Natural killer cell (primary cell): ENCODE measurements around the gene KDM4B. TPM values are rescaled to one million over a fixed set of nuclear protein-coding genes. Genes with fewer than 3 reads are reported as not detected.

Experiments used
- ATAC-seq, 3 donors: fragments of 150-1000 bp in 2 of 3; fragments of 200-7000 bp in 1 of 3; cut with Tn5 transposase; 1 replicate in 1 of 3; 2 replicates in 2 of 3; pipeline ENCODE4 v1.10.0; 2021; ENCODE audit warnings: mild to moderate bottlenecking in 2 of 3, moderate library complexity in 2 of 3
- DNase-seq, 2 donors: peaks; one replicate each; pipeline versions ENCODE4 v3.0.0 to v3.0.0-alpha.2; 2013 to 2021; ENCODE audit warnings: mixed read lengths in 1 of 2
- H3K27ac ChIP-seq: one replicate; pipeline ENCODE4 v1.5.1; 2013; ENCODE audit warnings: mild to moderate bottlenecking, low read length
- H3K27me3 ChIP-seq: one replicate; pipeline ENCODE4 v1.6.1; 2013; ENCODE audit warnings: low read length; ENCODE audit not compliant: control insufficient read depth, insufficient read depth
- H3K36me3 ChIP-seq: one replicate; pipeline ENCODE4 v1.6.1; 2013; ENCODE audit warnings: low read length; ENCODE audit not compliant: control insufficient read depth, insufficient read depth
- H3K4me1 ChIP-seq: one replicate; pipeline ENCODE4 v1.6.1; 2013; ENCODE audit warnings: low read length; ENCODE audit not compliant: control insufficient read depth, insufficient read depth
- H3K4me3 ChIP-seq: one replicate; pipeline ENCODE4 v1.5.1; 2013; ENCODE audit warnings: low read length
- H3K9me3 ChIP-seq: one replicate; pipeline ENCODE4 v1.6.1; 2013; ENCODE audit warnings: low read length; ENCODE audit not compliant: control insufficient read depth, insufficient read depth
- H3K27ac Mint-ChIP-seq, 2 donors: one replicate each; pipeline ENCODE4 v1.8.0; 2022; ENCODE audit warnings: mild to moderate bottlenecking in 2 of 2, mixed read lengths in 2 of 2, moderate library complexity in 1 of 2
- H3K27me3 Mint-ChIP-seq, 2 donors: one replicate each; pipeline ENCODE4 v1.8.0; 2022; ENCODE audit warnings: low read depth in 2 of 2, mixed read lengths in 2 of 2
- H3K36me3 Mint-ChIP-seq: one replicate; pipeline ENCODE4 v1.8.0; 2022; ENCODE audit warnings: mixed read lengths
- H3K4me1 Mint-ChIP-seq, 2 donors: one replicate each; pipeline ENCODE4 v1.8.0; 2022; ENCODE audit warnings: mixed read lengths in 2 of 2
- H3K4me3 Mint-ChIP-seq: one replicate; pipeline ENCODE4 v1.8.0; 2022; ENCODE audit warnings: mild to moderate bottlenecking, moderate library complexity, mixed read lengths
- H3K9me3 Mint-ChIP-seq, 2 donors: one replicate each; pipeline ENCODE4 v1.8.0; 2022; ENCODE audit warnings: mixed read lengths in 2 of 2
- WGBS: methylation state at CpG from one replicate; pipeline ENCODE4 v1.1.7; 2013; ENCODE audit warnings: missing lambda C conversion rate; ENCODE audit not compliant: insufficient coverage; 5-methylcytosine and 5-hydroxymethylcytosine counted together
- intact Hi-C: fragments of 100-400 bp; cut with micrococcal nuclease; formaldehyde crosslinking; loops from one replicate; pipeline ENCODE4 v1.14.2; 2022
- total RNA-seq, 4 donors: library from RNA; stranded (reverse); fragments of 120-200 nt in 1 of 4; gene quantifications; one replicate each; pipeline versions ENCODE4 v1.2.3 to v1.2.4, GENCODE V29; 2013 to 2022
- TF ChIP-seq, protein P1 (sequence below): fragments of 200-600 bp; IDR thresholded peaks from one replicate; pipeline ENCODE4 v1.8.0; 2022; ENCODE audit warnings: antibody characterized with exemption

KDM4B gene
- total RNA-seq, 3 donors from 2014 or later (not counting 1 experiment from before 2014, with no cell fraction given) = 68.0 to 73.5 (median 68.1) TPM

DNA sequence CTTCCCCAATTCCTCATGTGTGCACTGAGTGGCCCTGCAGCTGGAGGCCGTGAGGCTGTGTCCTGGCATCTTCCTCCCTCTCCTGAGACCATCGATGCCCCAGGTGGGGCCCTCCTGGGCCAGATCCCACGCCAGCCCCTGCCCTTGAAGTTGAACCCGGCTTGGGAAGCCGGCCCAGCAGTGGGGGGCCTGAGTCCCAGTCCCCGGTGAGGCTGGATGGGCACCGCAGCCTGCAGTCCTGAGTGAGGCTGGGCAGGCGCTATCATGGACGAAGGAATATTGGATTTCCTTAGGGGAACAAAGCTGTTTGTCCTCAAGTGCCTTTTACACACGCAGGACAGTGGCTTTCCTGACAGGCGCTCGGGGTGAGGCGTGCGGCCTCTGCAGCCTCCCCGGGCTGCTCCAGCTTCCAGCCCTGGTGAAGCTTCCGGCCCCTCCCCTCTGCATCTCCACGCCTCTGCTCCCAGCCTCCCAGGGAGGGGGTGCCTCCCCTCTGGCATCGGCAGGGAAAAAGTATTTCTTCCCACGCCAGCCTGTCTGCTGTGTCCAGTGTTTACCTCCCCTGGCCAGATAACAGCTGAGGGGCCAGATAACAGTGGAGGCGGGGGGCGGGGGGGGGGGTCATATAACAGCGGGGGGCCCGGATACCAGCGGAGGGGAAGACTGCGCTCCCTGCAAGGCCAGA lies 159.5 kb downstream of the KDM4B start:
- no peak for ATAC-seq
- H3K27me3 ChIP-seq = no peaks in the 10 kb centered on the region
- TF ChIP-seq, protein P1, sequence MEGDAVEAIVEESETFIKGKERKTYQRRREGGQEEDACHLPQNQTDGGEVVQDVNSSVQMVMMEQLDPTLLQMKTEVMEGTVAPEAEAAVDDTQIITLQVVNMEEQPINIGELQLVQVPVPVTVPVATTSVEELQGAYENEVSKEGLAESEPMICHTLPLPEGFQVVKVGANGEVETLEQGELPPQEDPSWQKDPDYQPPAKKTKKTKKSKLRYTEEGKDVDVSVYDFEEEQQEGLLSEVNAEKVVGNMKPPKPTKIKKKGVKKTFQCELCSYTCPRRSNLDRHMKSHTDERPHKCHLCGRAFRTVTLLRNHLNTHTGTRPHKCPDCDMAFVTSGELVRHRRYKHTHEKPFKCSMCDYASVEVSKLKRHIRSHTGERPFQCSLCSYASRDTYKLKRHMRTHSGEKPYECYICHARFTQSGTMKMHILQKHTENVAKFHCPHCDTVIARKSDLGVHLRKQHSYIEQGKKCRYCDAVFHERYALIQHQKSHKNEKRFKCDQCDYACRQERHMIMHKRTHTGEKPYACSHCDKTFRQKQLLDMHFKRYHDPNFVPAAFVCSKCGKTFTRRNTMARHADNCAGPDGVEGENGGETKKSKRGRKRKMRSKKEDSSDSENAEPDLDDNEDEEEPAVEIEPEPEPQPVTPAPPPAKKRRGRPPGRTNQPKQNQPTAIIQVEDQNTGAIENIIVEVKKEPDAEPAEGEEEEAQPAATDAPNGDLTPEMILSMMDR = no peak
- no peak for DNase-seq
- Mint-ChIP-seq H3K4me1 (peaks cover 21 to 33% of the 10 kb centered on the region in 2 donors), H3K36me3 (no peaks in the 10 kb centered on the region), H3K27ac (peak overlapping the region in 1 of 2 donors; percentile 56), H3K4me3 (no peak overlapping the region), H3K9me3 (no peaks in the 10 kb centered on the region), H3K27me3 (peaks cover 0 to 2% of the 10 kb centered on the region in 2 donors)
- H3K4me3 ChIP-seq = no peak overlapping the region
- WGBS = 75% methylated on average over 25 of the region's 25 CpGs
- H3K9me3 ChIP-seq = no peaks in the 10 kb centered on the region
- intact Hi-C loops = no loop called here
- peak overlapping the region; percentile 100 for H3K27ac ChIP-seq
- H3K36me3 ChIP-seq = peaks cover 11% of the 10 kb centered on the region
- peaks cover 81% of the 10 kb centered on the region for H3K4me1 ChIP-seq

DNA sequence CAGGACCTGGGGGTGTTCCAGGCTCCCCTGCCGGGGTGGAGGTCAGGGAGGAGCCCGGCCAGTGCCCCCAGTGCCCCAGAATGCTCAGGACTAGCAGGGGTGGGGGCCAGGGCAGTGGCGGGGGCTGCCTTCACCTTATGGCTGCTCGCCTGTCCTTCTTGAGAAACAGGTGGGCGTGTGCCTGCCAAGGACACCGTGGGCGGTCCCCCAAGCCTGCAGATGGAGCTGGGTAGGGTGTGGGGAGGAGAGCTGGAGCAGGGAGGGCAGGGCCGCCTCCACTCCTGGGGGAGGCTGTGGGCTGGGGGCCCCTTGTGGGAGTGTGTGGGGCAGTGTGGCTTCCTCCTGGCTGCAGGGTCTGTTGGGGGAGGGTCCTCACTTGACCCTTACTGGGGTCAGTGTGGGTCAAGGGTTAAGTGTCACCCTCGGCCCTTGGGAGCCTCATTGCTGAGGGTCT lies 160.1 kb downstream of the KDM4B start:
- peaks cover 21 to 33% of the 10 kb centered on the region in 2 donors for H3K4me1 Mint-ChIP-seq
- peak overlapping the region in 1 of 2 donors; percentile 56 for H3K27ac Mint-ChIP-seq
- TF ChIP-seq, protein P1 = no peak
- ATAC-seq (no peak), DNase-seq (no peak)
- no peaks in the 10 kb centered on the region for H3K36me3 Mint-ChIP-seq
- H3K4me3 Mint-ChIP-seq = no peak overlapping the region
- peaks cover 0 to 2% of the 10 kb centered on the region in 2 donors for H3K27me3 Mint-ChIP-seq
- no peaks in the 10 kb centered on the region for H3K9me3 Mint-ChIP-seq
- intact Hi-C loops = no loop called here
- no peak overlapping the region for H3K4me3 ChIP-seq
- H3K4me1 ChIP-seq = peaks cover 85% of the 10 kb centered on the region
- 71% methylated on average over 9 of the region's 9 CpGs for WGBS
- no peaks in the 10 kb centered on the region for H3K27me3 ChIP-seq
- H3K36me3 ChIP-seq = peaks cover 17% of the 10 kb centered on the region
- H3K9me3 ChIP-seq = no peaks in the 10 kb centered on the region
- H3K27ac ChIP-seq = peak overlapping the region; percentile 100

DNA sequence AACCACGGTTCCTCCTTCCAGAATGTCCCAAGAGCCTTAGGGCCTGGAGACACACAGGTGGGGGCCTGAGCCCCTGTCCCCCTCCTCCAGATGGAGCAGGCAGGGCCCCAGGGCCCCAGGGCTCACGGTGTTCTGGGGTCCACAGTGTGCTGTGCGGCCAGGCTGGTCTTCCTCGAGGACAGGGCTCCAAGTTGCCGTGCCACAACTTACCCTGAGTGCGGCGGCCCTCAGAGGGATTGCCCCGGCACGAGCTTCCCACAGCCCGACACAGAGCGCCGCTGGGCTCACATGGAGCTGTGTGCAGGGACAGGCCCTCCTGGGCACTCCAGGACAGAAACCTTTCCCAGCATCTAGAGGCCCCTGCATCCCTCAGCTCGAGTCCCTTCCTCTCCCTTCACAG lies 160.8 kb downstream of the KDM4B start:
- Histone ChIP-seq H3K4me3 (no peak overlapping the region), H3K36me3 (peaks cover 24% of the 10 kb centered on the region), H3K27me3 (no peaks in the 10 kb centered on the region), H3K4me1 (peaks cover 85% of the 10 kb centered on the region), H3K27ac (peak overlapping the region; percentile 100), H3K9me3 (no peaks in the 10 kb centered on the region)
- WGBS = 99% methylated on average over 13 of the region's 13 CpGs
- intact Hi-C loops = no loop called here
- Mint-ChIP-seq H3K4me3 (no peak overlapping the region), H3K9me3 (no peaks in the 10 kb centered on the region), H3K36me3 (no peaks in the 10 kb centered on the region), H3K27ac (peak overlapping the region; percentile 90 to 91), H3K4me1 (peaks cover 21 to 33% of the 10 kb centered on the region in 2 donors), H3K27me3 (peaks cover 0 to 2% of the 10 kb centered on the region in 2 donors)
- DNase-seq (no peak), ATAC-seq (no peak)
- TF ChIP-seq, protein P1 = no peak
